Measurements from ENCODE around the gene PDS5B. TPM values are rescaled to one million over a fixed set of nuclear protein-coding genes. Genes with fewer than 3 reads are reported as not detected.

Gene PDS5B
- polyA plus RNA-seq, 1 donor, result 27.4 TPM

DNA sequence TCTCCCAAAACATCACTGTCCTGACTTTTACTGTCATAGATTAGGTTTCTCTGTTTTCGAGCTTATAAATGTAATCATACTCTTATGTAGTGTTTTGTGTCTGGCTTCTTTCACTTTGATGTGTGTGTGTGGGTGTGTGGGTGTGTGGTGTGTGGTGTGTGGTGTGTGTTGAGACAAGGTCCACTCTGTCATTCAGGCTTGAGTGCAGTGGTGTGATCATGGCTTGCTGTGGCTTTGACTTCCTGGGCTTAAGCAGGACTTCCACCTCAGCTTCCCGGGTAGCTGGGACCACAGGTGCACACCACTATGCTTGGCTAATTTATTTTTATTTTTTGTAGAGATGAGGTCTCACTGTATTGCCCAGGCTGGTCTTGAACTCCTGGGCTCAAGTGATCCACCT, 59.6 kb downstream of the PDS5B start:
- no peaks in the 10 kb centered on the region for H3K27me3 ChIP-seq (ENCODE audit: control insufficient read depth, insufficient read depth, low read length)
- H3K4me1 ChIP-seq (ENCODE audit: control insufficient read depth, insufficient read depth, low read length), result no peaks in the 10 kb centered on the region
- WGBS (ENCODE audit: insufficient coverage, low lambda C conversion rate), result no CpG with 5 or more reads among the region's 2 CpGs
- H3K9me3 ChIP-seq (ENCODE audit: control insufficient read depth, low read depth, low read length), result no peaks in the 10 kb centered on the region
- DNase-seq, result no peak
- H3K4me3 ChIP-seq (ENCODE audit: low read length), result no peak overlapping the region
- no peak overlapping the region for H3K27ac ChIP-seq (ENCODE audit: low read length)
- no peaks in the 10 kb centered on the region for H3K36me3 ChIP-seq (ENCODE audit: control insufficient read depth, insufficient read depth, low read length)

DNA sequence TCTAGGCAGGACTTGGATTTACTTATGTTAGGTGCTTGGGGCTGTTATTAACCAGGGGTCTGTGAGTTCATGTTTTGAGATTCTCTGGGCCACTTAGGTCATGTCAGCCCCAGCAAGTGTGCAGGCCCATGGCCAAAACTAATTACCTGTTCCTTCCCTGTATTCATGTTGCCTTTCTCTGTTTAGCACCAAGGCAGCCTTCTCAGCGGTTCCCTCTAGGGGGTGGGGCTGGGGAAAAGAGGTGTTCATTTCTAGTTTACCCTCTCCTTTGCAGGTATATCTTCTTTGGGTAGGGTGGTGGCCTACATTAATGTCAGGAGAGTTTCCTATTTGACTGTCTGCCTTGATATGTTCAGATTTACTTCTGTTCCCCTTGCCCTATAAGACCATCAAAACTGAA, 61.7 kb downstream of the PDS5B start:
- Histone ChIP-seq H3K4me1 (ENCODE audit: control insufficient read depth, insufficient read depth, low read length) (no peaks in the 10 kb centered on the region), H3K4me3 (ENCODE audit: low read length) (no peak overlapping the region), H3K9me3 (ENCODE audit: control insufficient read depth, low read depth, low read length) (no peaks in the 10 kb centered on the region), H3K27me3 (ENCODE audit: control insufficient read depth, insufficient read depth, low read length) (no peaks in the 10 kb centered on the region), H3K36me3 (ENCODE audit: control insufficient read depth, insufficient read depth, low read length) (peaks cover 6% of the 10 kb centered on the region), H3K27ac (ENCODE audit: low read length) (no peak overlapping the region)
- no peak for DNase-seq
- WGBS (ENCODE audit: insufficient coverage, low lambda C conversion rate), result no CpG with 5 or more reads among the region's 1 CpG

DNA sequence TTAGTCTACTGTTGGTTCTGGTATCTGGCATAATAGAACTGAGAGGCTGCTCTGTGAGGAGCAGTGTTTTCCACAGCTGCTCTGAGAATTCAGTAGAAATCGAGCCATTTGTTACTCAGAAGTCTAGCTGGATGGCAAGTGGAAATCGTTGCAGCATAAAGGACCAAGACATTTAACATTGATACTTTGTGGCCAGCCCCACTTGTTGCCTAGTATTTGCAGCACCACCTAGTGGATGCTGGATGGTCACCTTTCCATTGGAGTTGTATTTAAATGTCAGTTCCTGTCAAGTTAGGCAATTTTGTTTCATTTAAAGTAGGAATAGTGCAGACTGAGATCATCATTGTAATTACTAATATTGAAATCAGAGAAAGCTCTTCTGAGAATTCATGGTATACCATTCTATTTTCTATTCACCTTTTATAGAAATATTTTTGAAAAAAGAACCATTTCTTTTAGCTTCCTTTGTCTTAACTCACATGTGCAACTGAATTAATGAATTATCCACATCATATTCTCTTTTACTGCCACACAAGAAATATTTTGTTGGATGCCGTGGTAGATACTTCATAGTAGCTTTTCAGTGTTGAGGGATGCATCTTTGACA, 64.6 kb downstream of the PDS5B start:
- WGBS (ENCODE audit: insufficient coverage, low lambda C conversion rate), result no CpG with 5 or more reads among the region's 3 CpGs
- Histone ChIP-seq H3K4me1 (ENCODE audit: control insufficient read depth, insufficient read depth, low read length) (no peaks in the 10 kb centered on the region), H3K36me3 (ENCODE audit: control insufficient read depth, insufficient read depth, low read length) (peaks cover 6% of the 10 kb centered on the region), H3K9me3 (ENCODE audit: control insufficient read depth, low read depth, low read length) (peaks cover under 1% of the 10 kb centered on the region), H3K27me3 (ENCODE audit: control insufficient read depth, insufficient read depth, low read length) (no peaks in the 10 kb centered on the region), H3K27ac (ENCODE audit: low read length) (no peak overlapping the region), H3K4me3 (ENCODE audit: low read length) (no peak overlapping the region)
- DNase-seq, result peak; percentile 41 to 62

DNA sequence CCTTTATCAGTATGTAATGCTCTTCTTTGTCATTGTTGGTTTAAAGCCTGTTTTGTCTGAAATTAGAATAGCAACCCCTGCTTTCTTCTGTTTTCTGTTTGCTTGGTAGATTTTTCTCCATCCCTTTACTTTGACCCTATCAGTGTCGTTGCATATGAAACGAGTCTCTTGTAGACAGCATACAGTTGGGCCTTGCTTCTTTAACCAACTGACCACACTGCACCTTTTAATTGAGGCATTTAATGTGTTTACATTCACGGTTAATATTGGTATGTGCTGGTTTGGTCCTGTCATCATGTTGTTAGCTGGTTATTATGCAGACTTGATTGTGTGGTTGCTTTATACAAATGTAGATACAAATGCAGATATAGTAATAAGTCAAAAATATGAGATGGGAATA, 71.1 kb downstream of the PDS5B start:
- DNase-seq, result no peak
- no peaks in the 10 kb centered on the region for H3K27me3 ChIP-seq (ENCODE audit: control insufficient read depth, insufficient read depth, low read length)
- peaks cover 13% of the 10 kb centered on the region for H3K36me3 ChIP-seq (ENCODE audit: control insufficient read depth, insufficient read depth, low read length)
- no peak overlapping the region for H3K4me3 ChIP-seq (ENCODE audit: low read length)
- no peak overlapping the region for H3K27ac ChIP-seq (ENCODE audit: low read length)
- peaks cover 14% of the 10 kb centered on the region for H3K9me3 ChIP-seq (ENCODE audit: control insufficient read depth, low read depth, low read length)
- H3K4me1 ChIP-seq (ENCODE audit: control insufficient read depth, insufficient read depth, low read length), result no peaks in the 10 kb centered on the region
- 90% methylated on average over 2 of the region's 3 CpGs for WGBS (ENCODE audit: insufficient coverage, low lambda C conversion rate)

DNA sequence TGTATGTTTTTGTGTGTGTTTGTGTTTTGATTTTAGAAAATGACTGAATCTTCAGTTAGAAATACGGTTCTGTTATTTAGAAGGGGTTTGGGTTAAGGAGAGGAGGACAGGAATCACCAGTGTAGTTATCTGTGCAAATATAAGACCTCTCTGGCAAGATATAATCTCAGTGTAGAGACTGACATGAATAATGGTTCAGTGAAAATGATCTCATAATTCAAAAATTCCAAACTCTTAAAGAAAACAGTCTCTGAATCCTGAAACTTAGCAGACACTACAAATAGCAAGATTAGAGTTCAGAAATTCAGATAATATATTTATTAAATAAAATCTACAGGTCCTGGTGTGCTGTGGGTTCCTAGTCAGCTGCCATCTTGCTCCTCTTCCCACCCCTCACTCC, 73.5 kb downstream of the PDS5B start:
- peaks cover 14% of the 10 kb centered on the region for H3K9me3 ChIP-seq (ENCODE audit: control insufficient read depth, low read depth, low read length)
- no peak overlapping the region for H3K27ac ChIP-seq (ENCODE audit: low read length)
- no peak for DNase-seq
- WGBS (ENCODE audit: insufficient coverage, low lambda C conversion rate), result no CpG with 5 or more reads among the region's 1 CpG
- peaks cover 10% of the 10 kb centered on the region for H3K36me3 ChIP-seq (ENCODE audit: control insufficient read depth, insufficient read depth, low read length)
- no peaks in the 10 kb centered on the region for H3K27me3 ChIP-seq (ENCODE audit: control insufficient read depth, insufficient read depth, low read length)
- H3K4me1 ChIP-seq (ENCODE audit: control insufficient read depth, insufficient read depth, low read length), result no peaks in the 10 kb centered on the region
- H3K4me3 ChIP-seq (ENCODE audit: low read length), result no peak overlapping the region

DNA sequence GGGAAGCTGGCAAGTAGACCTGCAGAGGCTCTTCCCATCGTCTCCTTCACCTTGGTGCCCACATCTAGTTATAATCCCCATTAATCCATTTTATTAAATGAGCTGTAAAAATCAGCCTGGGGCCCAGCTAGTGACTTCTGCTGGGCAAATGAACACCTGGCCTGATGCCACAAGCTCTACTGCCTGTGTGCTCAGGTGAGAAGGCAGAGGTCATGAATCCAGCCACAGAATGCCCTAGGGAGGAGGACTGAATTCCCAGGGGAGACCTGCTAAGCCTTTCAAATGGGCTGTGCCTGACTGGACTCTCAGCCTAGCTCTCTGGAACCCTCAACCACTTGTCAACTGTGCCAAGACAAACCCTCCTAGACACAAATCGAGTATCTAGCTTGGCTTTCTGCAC, 74.0 kb downstream of the PDS5B start:
- no CpG with 5 or more reads among the region's 2 CpGs for WGBS (ENCODE audit: insufficient coverage, low lambda C conversion rate)
- no peak for DNase-seq

DNA sequence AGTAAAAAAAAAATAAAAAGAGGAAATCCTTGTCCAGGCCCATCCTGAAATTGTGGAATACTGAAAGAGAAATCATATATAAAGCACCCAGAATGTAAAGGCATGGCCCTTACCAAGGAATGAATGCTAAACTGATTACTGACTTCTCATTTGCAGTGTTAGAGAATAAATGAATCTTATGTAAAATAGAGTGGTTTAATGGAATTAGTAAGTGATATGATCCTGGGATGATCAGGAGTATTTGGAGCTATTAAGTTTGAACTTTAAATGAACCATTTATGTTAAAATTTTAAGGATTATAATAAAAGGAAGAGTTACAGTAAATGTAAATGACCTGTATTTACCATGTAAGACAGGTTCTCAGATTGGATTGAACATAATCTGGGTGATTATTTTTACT, 75.4 kb downstream of the PDS5B start:
- Histone ChIP-seq H3K27ac (ENCODE audit: low read length) (no peak overlapping the region), H3K36me3 (ENCODE audit: control insufficient read depth, insufficient read depth, low read length) (peaks cover 10% of the 10 kb centered on the region), H3K4me3 (ENCODE audit: low read length) (no peak overlapping the region), H3K27me3 (ENCODE audit: control insufficient read depth, insufficient read depth, low read length) (no peaks in the 10 kb centered on the region), H3K4me1 (ENCODE audit: control insufficient read depth, insufficient read depth, low read length) (no peaks in the 10 kb centered on the region), H3K9me3 (ENCODE audit: control insufficient read depth, low read depth, low read length) (peaks cover 6% of the 10 kb centered on the region)
- no peak for DNase-seq

More for the DNA sequence above, 74.0 kb downstream of the PDS5B start:
- Histone ChIP-seq H3K9me3 (ENCODE audit: control insufficient read depth, low read depth, low read length) (peaks cover 14% of the 10 kb centered on the region), H3K4me3 (ENCODE audit: low read length) (no peak overlapping the region), H3K36me3 (ENCODE audit: control insufficient read depth, insufficient read depth, low read length) (peaks cover 10% of the 10 kb centered on the region), H3K27ac (ENCODE audit: low read length) (no peak overlapping the region), H3K4me1 (ENCODE audit: control insufficient read depth, insufficient read depth, low read length) (no peaks in the 10 kb centered on the region), H3K27me3 (ENCODE audit: control insufficient read depth, insufficient read depth, low read length) (no peaks in the 10 kb centered on the region)

DNA sequence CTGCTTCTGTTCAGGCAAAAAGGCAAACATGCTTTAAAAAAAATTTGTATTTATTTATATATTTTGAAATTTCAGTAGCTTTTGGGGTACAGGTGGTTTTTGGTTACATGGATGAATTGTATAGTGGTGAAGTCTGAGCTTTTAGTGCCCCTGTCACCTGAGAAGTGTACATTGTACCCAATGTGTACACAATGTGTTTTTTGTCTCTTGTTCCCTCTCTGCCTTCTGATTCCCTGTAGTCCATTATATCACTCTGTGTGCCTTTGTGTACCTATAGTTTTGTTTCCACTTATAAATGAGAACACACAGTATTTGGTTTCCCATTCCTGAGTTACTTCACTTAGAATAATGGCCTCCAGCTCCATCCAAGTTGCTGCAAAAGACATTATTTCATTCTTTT, 77.4 kb downstream of the PDS5B start:
- Histone ChIP-seq H3K4me1 (ENCODE audit: control insufficient read depth, insufficient read depth, low read length) (no peaks in the 10 kb centered on the region), H3K27ac (ENCODE audit: low read length) (no peak overlapping the region), H3K9me3 (ENCODE audit: control insufficient read depth, low read depth, low read length) (no peaks in the 10 kb centered on the region), H3K27me3 (ENCODE audit: control insufficient read depth, insufficient read depth, low read length) (no peaks in the 10 kb centered on the region), H3K4me3 (ENCODE audit: low read length) (no peak overlapping the region), H3K36me3 (ENCODE audit: control insufficient read depth, insufficient read depth, low read length) (peaks cover 10% of the 10 kb centered on the region)
- DNase-seq, result no peak

DNA sequence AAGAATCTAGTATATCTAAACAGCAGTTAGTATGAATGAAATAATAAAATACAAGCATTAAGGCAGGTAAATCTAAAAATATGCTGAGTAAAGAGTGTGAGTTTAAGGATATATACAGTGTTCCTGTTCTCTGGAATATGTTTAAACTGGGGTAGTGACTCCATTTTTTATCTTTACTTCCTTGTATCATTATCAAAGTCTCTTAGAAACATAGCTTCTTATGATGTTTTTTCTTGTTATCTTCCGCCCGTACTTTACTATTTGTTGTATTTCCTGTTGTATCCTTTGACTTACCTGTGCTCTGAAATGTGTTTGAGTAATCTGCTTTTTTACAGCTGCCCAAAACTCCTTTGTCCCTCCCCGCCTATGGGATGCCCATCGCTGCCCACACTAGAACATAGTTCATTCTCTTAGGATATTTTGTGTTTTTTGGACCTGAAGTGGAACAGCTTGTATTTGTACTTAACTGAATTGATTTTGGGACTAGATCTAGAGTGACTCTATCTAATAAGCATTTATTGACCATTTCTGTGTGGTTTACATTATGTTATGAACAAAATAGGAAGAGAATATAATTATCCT, 80.8 kb downstream of the PDS5B start:
- WGBS (ENCODE audit: insufficient coverage, low lambda C conversion rate), result 10% methylated on average over 2 of the region's 4 CpGs
- H3K4me3 ChIP-seq (ENCODE audit: low read length), result no peak overlapping the region
- no peaks in the 10 kb centered on the region for H3K27me3 ChIP-seq (ENCODE audit: control insufficient read depth, insufficient read depth, low read length)
- H3K36me3 ChIP-seq (ENCODE audit: control insufficient read depth, insufficient read depth, low read length), result no peaks in the 10 kb centered on the region
- H3K27ac ChIP-seq (ENCODE audit: low read length), result peak overlapping the region; percentile 8
- no peaks in the 10 kb centered on the region for H3K4me1 ChIP-seq (ENCODE audit: control insufficient read depth, insufficient read depth, low read length)
- no peaks in the 10 kb centered on the region for H3K9me3 ChIP-seq (ENCODE audit: control insufficient read depth, low read depth, low read length)
- peak in 1 of 2 donors; percentile 24 for DNase-seq

DNA sequence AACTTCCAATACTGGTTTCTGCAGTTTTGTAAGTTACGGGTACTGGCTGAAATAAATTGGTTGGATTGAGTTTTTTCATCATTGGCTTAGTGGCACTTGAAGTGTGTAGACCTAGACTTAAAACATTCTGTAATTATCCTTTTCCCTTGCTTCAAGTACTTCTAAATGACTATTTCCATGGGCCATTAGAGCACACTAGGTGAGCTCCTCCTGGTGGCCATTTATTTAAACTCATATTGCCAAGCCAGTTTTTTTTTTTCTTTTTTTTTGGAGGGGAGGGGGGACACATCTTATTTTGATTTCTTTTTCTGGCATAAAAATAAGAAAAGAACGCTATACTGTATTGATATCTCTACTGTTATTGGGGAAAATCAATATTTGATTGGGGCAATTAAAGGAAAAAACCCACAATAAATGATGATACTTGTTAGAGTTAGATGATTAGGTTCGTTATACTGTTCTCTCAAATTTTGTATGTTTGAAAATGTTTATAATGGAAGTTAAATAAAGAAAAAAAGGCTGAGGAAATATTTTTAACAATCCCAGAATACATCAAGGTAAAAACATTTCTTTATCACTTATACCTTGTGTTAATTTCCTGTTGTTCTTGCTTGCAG, 82.9 kb downstream of the PDS5B start:
- WGBS (ENCODE audit: insufficient coverage, low lambda C conversion rate), result 43% methylated on average over 1 of the region's 3 CpGs
- H3K27me3 ChIP-seq (ENCODE audit: control insufficient read depth, insufficient read depth, low read length), result no peaks in the 10 kb centered on the region
- H3K4me3 ChIP-seq (ENCODE audit: low read length), result no peak overlapping the region
- peaks cover 7% of the 10 kb centered on the region for H3K36me3 ChIP-seq (ENCODE audit: control insufficient read depth, insufficient read depth, low read length)
- H3K4me1 ChIP-seq (ENCODE audit: control insufficient read depth, insufficient read depth, low read length), result no peaks in the 10 kb centered on the region
- H3K9me3 ChIP-seq (ENCODE audit: control insufficient read depth, low read depth, low read length), result peaks cover 2% of the 10 kb centered on the region
- DNase-seq, result peak; percentile 9 to 40
- H3K27ac ChIP-seq (ENCODE audit: low read length), result no peak overlapping the region

DNA sequence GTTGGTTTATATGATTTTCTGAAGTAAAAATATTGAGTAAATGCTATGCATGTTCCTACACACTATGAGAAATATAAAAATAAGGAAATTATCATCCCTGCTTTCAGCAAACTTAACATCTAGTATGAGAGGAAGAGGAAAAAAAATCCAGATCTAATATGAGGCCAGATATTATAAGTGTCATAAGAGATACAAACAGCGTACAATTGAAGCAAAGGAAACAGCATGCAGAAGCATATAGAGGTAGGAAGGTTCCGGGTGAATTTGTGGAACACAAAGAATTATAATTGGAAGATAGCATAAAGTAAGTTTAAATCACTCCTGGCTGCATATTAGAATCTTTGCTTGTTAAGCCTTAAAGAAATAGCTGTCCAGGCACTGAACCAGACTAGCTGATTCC, 88.3 kb downstream of the PDS5B start:
- peaks cover 19% of the 10 kb centered on the region for H3K36me3 ChIP-seq (ENCODE audit: control insufficient read depth, insufficient read depth, low read length)
- WGBS (ENCODE audit: insufficient coverage, low lambda C conversion rate), result 93% methylated on average over 2 of the region's 2 CpGs
- no peaks in the 10 kb centered on the region for H3K4me1 ChIP-seq (ENCODE audit: control insufficient read depth, insufficient read depth, low read length)
- peaks cover 8% of the 10 kb centered on the region for H3K9me3 ChIP-seq (ENCODE audit: control insufficient read depth, low read depth, low read length)
- H3K27me3 ChIP-seq (ENCODE audit: control insufficient read depth, insufficient read depth, low read length), result no peaks in the 10 kb centered on the region
- no peak for DNase-seq
- H3K27ac ChIP-seq (ENCODE audit: low read length), result no peak overlapping the region
- H3K4me3 ChIP-seq (ENCODE audit: low read length), result no peak overlapping the region
